Measurements from ENCODE around the gene SMIM33. TPM values are rescaled to one million over a fixed set of nuclear protein-coding genes. Genes with fewer than 3 reads are reported as not detected.
"Not testable (repeated sequence)": the region's sequence is repeated elsewhere in the genome, so short reads cannot be mapped to it uniquely, and the experiment has no call there.

SMIM33 gene
- total RNA-seq, 2 donors from 2014 or later = not detected

DNA sequence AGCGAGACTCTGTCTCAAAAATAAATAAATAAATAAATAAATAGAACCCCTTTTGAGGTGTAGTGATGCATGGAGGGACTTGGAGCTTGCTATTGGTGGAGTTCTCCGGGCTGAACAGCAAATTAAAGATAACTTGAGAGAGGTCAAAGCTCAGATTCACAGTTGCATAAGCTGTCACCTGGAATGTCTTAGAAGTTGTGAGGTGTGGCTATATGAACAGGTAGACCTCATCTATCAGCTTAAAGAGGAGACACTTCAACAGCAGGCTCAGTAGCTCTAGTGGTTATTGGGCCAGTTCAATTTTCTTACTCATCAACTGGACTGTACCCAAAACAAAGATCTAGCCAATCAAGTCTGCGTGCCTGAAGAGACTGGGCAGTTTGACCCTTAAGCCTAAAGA is 23.5 kb downstream of the SMIM33 start:
- Histone ChIP-seq H3K27ac (no peak overlapping the region), H3K27me3 (no peaks in the 10 kb centered on the region), H3K4me1 (peaks cover 5% of the 10 kb centered on the region), H3K4me3 (no peak overlapping the region), H3K36me3 (replicated peaks in 1 of 2; ENCODE audit: insufficient read depth in 1 of 2, low read depth in 2 of 2) (no peaks in the 10 kb centered on the region), H3K9me3 (no peaks in the 10 kb centered on the region)
- no peak for DNase-seq
- intact Hi-C loops (cut with DNase I) = no loop called here
- 77 to 83% methylated on average over 2 to 3 of the region's 3 CpGs for WGBS, 2 donors
- TF ChIP-seq, protein P1, sequence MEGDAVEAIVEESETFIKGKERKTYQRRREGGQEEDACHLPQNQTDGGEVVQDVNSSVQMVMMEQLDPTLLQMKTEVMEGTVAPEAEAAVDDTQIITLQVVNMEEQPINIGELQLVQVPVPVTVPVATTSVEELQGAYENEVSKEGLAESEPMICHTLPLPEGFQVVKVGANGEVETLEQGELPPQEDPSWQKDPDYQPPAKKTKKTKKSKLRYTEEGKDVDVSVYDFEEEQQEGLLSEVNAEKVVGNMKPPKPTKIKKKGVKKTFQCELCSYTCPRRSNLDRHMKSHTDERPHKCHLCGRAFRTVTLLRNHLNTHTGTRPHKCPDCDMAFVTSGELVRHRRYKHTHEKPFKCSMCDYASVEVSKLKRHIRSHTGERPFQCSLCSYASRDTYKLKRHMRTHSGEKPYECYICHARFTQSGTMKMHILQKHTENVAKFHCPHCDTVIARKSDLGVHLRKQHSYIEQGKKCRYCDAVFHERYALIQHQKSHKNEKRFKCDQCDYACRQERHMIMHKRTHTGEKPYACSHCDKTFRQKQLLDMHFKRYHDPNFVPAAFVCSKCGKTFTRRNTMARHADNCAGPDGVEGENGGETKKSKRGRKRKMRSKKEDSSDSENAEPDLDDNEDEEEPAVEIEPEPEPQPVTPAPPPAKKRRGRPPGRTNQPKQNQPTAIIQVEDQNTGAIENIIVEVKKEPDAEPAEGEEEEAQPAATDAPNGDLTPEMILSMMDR (IDR thresholded peaks at IDR 0.05) = no peak
- no peak for TF ChIP-seq POLR2A (IDR thresholded peaks at IDR 0.05)
- no peak for ATAC-seq

DNA sequence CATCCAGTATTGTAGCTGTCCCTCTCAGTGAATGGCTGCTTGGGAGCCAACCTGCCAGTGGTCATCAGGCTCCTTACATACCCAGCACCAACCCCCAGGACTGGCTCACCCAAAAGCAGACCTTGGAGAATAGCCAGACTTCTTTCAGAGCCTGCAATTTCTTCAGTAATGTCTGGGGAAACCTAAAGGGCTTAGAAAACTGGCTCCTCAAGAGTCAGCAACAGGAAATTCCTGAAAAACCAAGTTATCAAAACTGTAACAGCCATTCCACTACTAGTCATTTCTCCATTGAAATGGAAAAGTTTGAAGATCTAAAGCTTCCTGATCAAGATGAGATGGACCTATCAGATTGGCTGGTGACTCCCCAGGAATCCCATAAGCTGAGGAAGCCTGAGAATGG is 24.0 kb downstream of the SMIM33 start:
- no peaks in the 10 kb centered on the region for H3K9me3 ChIP-seq
- no peak for ATAC-seq
- H3K27me3 ChIP-seq = no peaks in the 10 kb centered on the region
- H3K36me3 ChIP-seq (replicated peaks in 1 of 2; ENCODE audit: insufficient read depth in 1 of 2, low read depth in 2 of 2) = no peaks in the 10 kb centered on the region
- no peak for DNase-seq
- no peak overlapping the region for H3K4me3 ChIP-seq
- intact Hi-C loops (cut with DNase I) = no loop called here
- H3K4me1 ChIP-seq = peaks cover 5% of the 10 kb centered on the region
- H3K27ac ChIP-seq = no peak overlapping the region
- TF ChIP-seq POLR2A (IDR thresholded peaks at IDR 0.05) = no peak
- TF ChIP-seq, protein P1 (IDR thresholded peaks at IDR 0.05) = no peak

DNA sequence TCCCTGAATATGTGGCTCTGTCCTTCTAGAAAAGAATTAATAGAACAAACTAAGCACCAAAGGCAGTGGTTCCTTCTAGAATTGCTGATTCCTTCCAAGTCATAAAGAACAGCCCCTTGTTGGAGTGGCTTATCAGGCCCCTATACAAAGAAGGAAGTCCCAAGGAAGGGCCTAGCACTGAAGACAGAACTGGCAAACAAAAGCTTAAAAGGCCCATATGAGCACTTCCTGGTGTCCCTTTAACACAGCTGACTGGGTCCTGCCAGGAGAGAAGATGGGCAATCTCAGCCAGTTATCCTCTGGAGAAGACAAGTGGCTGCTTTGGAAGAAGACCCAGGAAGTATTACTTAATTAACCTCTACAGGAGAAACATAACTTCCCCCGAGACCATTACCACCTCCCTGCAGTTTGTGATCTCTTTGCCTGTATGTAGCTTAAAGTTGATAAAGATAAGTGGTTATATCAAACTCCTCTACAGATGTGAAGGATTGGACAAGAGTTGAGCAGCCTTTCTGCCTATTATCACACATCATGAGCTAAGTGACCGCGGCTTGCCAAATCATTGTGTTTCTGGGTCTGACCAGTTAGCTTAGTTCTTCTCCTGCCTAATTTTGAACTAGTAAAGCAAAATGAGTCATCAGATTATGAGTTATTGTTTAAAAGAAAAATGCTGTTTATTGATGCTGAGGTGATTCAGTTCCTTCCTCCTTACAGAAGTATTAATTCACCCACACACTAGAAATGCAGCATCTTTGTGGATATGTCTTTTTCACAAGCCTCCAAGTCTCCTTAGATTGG is 25.0 kb downstream of the SMIM33 start:
- Histone ChIP-seq H3K9me3 (no peaks in the 10 kb centered on the region), H3K27ac (no peak overlapping the region), H3K4me1 (peaks cover 5% of the 10 kb centered on the region), H3K4me3 (no peak overlapping the region), H3K36me3 (replicated peaks in 1 of 2; ENCODE audit: insufficient read depth in 1 of 2, low read depth in 2 of 2) (no peaks in the 10 kb centered on the region), H3K27me3 (no peaks in the 10 kb centered on the region)
- DNase-seq (no peak), ATAC-seq (no peak)
- intact Hi-C loops (cut with DNase I) = no loop called here
- WGBS, 2 donors = 73 to 76% methylated on average over 3 of the region's 3 CpGs
- no peak for TF ChIP-seq POLR2A (IDR thresholded peaks at IDR 0.05)
- TF ChIP-seq, protein P1 (IDR thresholded peaks at IDR 0.05) = no peak

DNA sequence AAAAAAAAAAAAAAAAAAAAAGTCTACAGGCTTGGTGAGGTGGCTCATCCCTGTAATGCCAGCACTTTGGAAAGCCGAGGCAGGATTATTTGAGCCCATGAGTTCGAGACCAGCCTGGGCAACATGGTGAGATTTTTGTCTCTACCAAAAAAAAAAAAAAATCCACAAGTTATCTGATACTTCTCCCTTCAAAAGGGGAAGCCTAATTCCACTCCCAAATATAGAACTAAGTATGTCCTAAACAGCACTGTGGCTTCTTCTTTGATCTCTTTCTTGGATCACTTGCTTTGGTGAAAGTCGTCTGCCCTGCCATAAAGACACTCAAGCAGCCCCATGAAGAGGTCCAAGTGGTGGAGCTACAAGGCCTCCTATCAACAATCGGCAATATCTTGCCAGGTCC is 30.6 kb downstream of the SMIM33 start:
- intact Hi-C loops (cut with DNase I) = no loop called here
- WGBS, 2 donors = 84 to 85% methylated on average over 4 of the region's 4 CpGs
- Histone ChIP-seq H3K4me3 (no peak overlapping the region), H3K36me3 (replicated peaks in 1 of 2; ENCODE audit: insufficient read depth in 1 of 2, low read depth in 2 of 2) (no peaks in the 10 kb centered on the region), H3K9me3 (no peaks in the 10 kb centered on the region), H3K27me3 (no peaks in the 10 kb centered on the region), H3K27ac (no peak overlapping the region), H3K4me1 (no peaks in the 10 kb centered on the region)
- ATAC-seq (no peak), DNase-seq (no peak)
- TF ChIP-seq, protein P1 (IDR thresholded peaks at IDR 0.05) = no peak
- TF ChIP-seq POLR2A (IDR thresholded peaks at IDR 0.05) = no peak

DNA sequence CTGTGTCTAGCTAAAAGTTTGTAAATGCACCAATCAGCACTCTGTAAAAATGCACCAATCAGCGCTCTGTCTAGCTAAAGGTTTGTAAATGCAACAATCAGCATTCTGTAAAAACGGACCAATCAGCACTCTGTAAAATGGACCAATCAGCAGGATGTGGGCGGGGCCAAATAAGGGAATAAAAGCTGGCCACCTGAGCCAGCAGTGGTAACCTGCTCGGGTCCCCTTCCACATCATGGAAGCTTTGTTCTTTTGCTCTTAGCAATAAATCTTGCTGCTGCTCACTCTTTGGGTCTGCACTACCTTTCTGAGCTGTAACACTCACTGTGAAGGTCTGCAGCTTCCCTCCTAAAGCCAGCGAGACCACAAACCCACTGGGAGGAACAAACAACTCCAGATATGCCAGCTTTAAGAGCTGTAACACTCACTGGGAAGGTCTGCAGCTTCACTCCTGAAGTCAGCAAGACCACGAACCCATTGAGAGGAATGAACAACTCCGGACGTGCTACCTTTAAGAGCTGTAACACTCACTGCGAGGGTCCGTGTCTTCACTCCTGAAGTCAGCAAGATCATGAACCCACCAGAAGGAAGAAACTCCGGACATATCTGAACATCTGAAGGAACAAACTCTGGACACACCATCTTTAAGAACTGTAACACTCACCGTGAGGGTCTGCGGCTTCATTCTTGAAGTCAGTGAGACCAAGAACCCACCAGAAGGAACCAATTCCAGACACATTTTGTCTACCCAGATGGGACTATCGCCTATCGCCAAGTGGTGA is 32.4 kb downstream of the SMIM33 start:
- H3K27me3 ChIP-seq; H3K4me1 ChIP-seq; DNase-seq; intact Hi-C loops (cut with DNase I); H3K36me3 ChIP-seq (replicated peaks in 1 of 2; ENCODE audit: insufficient read depth in 1 of 2, low read depth in 2 of 2); ATAC-seq; H3K4me3 ChIP-seq; H3K9me3 ChIP-seq; H3K27ac ChIP-seq: not testable (repeated sequence)
- 80 to 84% methylated on average over 14 to 15 of the region's 15 CpGs for WGBS, 2 donors

- H3K4me3 ChIP-seq; ATAC-seq; H3K4me1 ChIP-seq; H3K36me3 ChIP-seq (replicated peaks in 1 of 2; ENCODE audit: insufficient read depth in 1 of 2, low read depth in 2 of 2); H3K27ac ChIP-seq; H3K27me3 ChIP-seq; intact Hi-C loops (cut with DNase I); DNase-seq; H3K9me3 ChIP-seq: not testable (repeated sequence)
- 76 to 88% methylated on average over 15 of the region's 15 CpGs for WGBS, 2 donors
Observed at GRCh38 chr5:139503879-139504278, 33.1 kb downstream of the SMIM33 start.

DNA sequence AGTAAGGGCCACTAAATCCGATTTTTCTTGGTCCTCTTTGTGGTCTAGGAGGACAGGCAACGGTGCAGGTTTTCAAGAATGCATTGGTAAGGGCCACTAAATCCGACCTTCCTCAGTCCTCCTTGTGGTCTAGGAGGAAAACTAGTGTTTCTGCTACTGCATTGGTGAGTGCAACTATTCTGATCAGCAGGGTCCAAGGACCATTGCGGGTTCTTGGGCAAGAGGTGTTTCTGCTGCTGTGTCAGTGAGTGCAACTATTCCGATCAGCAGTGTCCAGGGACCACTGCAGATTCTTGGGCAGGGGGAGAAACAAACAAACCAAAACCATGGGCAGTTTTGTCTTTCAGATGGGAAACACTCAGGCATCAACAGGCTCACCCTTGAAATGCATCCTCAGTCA is 33.9 kb downstream of the SMIM33 start:
- WGBS, 2 donors = 68 to 74% methylated on average over 4 to 5 of the region's 5 CpGs
- intact Hi-C loops (cut with DNase I); H3K27me3 ChIP-seq; H3K27ac ChIP-seq; H3K36me3 ChIP-seq (replicated peaks in 1 of 2; ENCODE audit: insufficient read depth in 1 of 2, low read depth in 2 of 2); H3K9me3 ChIP-seq; DNase-seq; ATAC-seq; H3K4me1 ChIP-seq; H3K4me3 ChIP-seq: not testable (repeated sequence)
